ENCODE results near the gene PCMT1. TPM values are rescaled to one million over a fixed set of nuclear protein-coding genes. Genes with fewer than 3 reads are reported as not detected.
A peak's percentile ranks its signal among the peaks of the same experiment; 100 is the strongest.

PCMT1 gene
- total and polyA plus RNA-seq, 2 of the 13 experiments (the other 11 are each of a cell fraction or from before 2014, with no cell fraction given): 112 to 169 TPM

GRCh38 chr6:149831308-149831820 lies 81.8 kb downstream of the PCMT1 start (continued):
- TF ChIP-seq GLMP (CRISPR knock-in tag; IDR thresholded peaks at IDR 0.05; ENCODE audit: borderline replicate concordance) (no peak), SIN3A (IDR thresholded peaks at IDR 0.05; ENCODE audit: borderline replicate concordance, low read depth, low read length) (0 out of 2 replicates have a peak, but pooled peaks have one; percentile 17), ARID4A (CRISPR knock-in tag; IDR thresholded peaks at IDR 0.05; ENCODE audit: borderline replicate concordance) (peak; percentile 77; the same call in 1 of the 2 replicates), TFDP1 (CRISPR knock-in tag; IDR thresholded peaks at IDR 0.05; ENCODE audit: borderline replicate concordance) (peak; percentile 61; the same call in 1 of the 2 replicates), NFYB (CRISPR knock-in tag; IDR thresholded peaks at IDR 0.05) (no peak), ZNF768 (CRISPR knock-in tag; IDR thresholded peaks at IDR 0.05) (peak; percentile 49; the same call in 1 of the 2 replicates), SETDB1 (CRISPR knock-in tag; IDR thresholded peaks at IDR 0.05; ENCODE audit: borderline replicate concordance) (no peak), ATF5 (CRISPR knock-in tag; IDR thresholded peaks at IDR 0.05; ENCODE audit: low read depth) (no peak), GFI1 (CRISPR knock-in tag; IDR thresholded peaks at IDR 0.05; ENCODE audit: borderline replicate concordance) (peak; percentile 68; the same call in 1 of the 2 replicates), MAZ (IDR thresholded peaks at IDR 0.05; ENCODE audit: borderline replicate concordance, low read depth, low read length) (no peak), MAZ (CRISPR knock-in tag; IDR thresholded peaks at IDR 0.05; ENCODE audit: low read depth) (no peak), CENPX (CRISPR knock-in tag; IDR thresholded peaks at IDR 0.05) (no peak), ZNF782 (CRISPR knock-in tag; IDR thresholded peaks at IDR 0.05; ENCODE audit: borderline replicate concordance) (0 out of 2 replicates have a peak, but pooled peaks have one; percentile 34), RERE (CRISPR knock-in tag; IDR thresholded peaks at IDR 0.05; ENCODE audit: low read depth) (0 out of 2 replicates have a peak, but pooled peaks have one; percentile 47), RORA (CRISPR knock-in tag; IDR thresholded peaks at IDR 0.05) (no peak), ZNF616 (CRISPR knock-in tag; IDR thresholded peaks at IDR 0.05; ENCODE audit: low read depth) (peak; percentile 54; the same call in 1 of the 2 replicates)
